Spleen (tissue), 7 donors: Measurements from ENCODE around the gene CNTNAP2.

Source experiments
- POLR2A ChIP-seq, 3 donors: fragments of 450-650 bp; IDR thresholded peaks; one replicate each; pipeline ENCODE4 v1.5.1; 2017; ENCODE audit warnings: antibody characterized with exemption in 3 of 3, mild to moderate bottlenecking in 1 of 3
- POLR2AphosphoS5 ChIP-seq, 3 donors: sonication (generic); formaldehyde crosslinking; IDR thresholded peaks; one replicate each; pipeline ENCODE4 v1.5.1; 2017; ENCODE audit warnings: antibody characterized with exemption in 3 of 3
- TF ChIP-seq, protein P1 (sequence below), 11 experiments: fragments of 200-600 bp in 7 of 11; fragments of 450-650 bp in 4 of 11; sonication (generic) in 4 of 11; IDR thresholded peaks in 8 of 11; conservative IDR thresholded peaks in 3 of 11; 1 replicate in 7 of 11; 2 replicates in 4 of 11; pipeline versions ENCODE4 v1.4.0 to v1.8.0; 2016 to 2021; ENCODE audit warnings: antibody characterized with exemption in 11 of 11, inconsistent platforms in 4 of 11, mild to moderate bottlenecking in 1 of 11
- donor health status: DM: no; HTN: no; CAD: no; lungs with moderate emphysema.
- donor health status: DM: no; HTN: no; CAD: no.
- donor health status: DM: no; HTN: no; CAD: no.

GRCh38 chr7:148347981-148348380 lies 2231.4 kb downstream of the CNTNAP2 start:
- TF ChIP-seq POLR2A (IDR thresholded peaks at IDR 0.05) = no peak
- TF ChIP-seq POLR2AphosphoS5 (IDR thresholded peaks at IDR 0.05) = no peak
- TF ChIP-seq, protein P1, sequence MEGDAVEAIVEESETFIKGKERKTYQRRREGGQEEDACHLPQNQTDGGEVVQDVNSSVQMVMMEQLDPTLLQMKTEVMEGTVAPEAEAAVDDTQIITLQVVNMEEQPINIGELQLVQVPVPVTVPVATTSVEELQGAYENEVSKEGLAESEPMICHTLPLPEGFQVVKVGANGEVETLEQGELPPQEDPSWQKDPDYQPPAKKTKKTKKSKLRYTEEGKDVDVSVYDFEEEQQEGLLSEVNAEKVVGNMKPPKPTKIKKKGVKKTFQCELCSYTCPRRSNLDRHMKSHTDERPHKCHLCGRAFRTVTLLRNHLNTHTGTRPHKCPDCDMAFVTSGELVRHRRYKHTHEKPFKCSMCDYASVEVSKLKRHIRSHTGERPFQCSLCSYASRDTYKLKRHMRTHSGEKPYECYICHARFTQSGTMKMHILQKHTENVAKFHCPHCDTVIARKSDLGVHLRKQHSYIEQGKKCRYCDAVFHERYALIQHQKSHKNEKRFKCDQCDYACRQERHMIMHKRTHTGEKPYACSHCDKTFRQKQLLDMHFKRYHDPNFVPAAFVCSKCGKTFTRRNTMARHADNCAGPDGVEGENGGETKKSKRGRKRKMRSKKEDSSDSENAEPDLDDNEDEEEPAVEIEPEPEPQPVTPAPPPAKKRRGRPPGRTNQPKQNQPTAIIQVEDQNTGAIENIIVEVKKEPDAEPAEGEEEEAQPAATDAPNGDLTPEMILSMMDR (IDR thresholded peaks at IDR 0.05 in 8 of 11, conservative IDR thresholded peaks at IDR 0.05 in 3 of 11) = no peak
